K562 (cell line): Measurements from ENCODE around the gene ACP5. TPM values are rescaled to one million over a fixed set of nuclear protein-coding genes. Genes with fewer than 3 reads are reported as not detected.

Experiments used
- ASH1L ChIP-seq: fragments of 450-650 bp; IDR thresholded peaks from 2 replicates; pipeline ENCODE4 v1.6.1; 2018; ENCODE audit warnings: borderline replicate concordance, mild to moderate bottlenecking, low read depth; ENCODE audit not compliant: partially characterized antibody
- CREB1 ChIP-seq, 2 experiments: sonication (generic) in 1 of 2; formaldehyde crosslinking in 1 of 2; IDR thresholded peaks; 2 replicates each; pipeline versions ENCODE4 v1.6.1 to v1.8.0; 2012 to 2022; ENCODE audit warnings: inconsistent platforms in 1 of 2, mild to moderate bottlenecking in 1 of 2, missing genetic modification reagents in 1 of 2, moderate library complexity in 1 of 2
- DIDO1 ChIP-seq: fragments of 450-650 bp; IDR thresholded peaks from 2 replicates; pipeline ENCODE4 v1.6.1; 2016; ENCODE audit warnings: low read depth, missing biosample characterization, missing genetic modification characterization
- FOXJ3 ChIP-seq: sonication (generic); formaldehyde crosslinking; IDR thresholded peaks from 2 replicates; pipeline ENCODE4 v1.4.0; 2020; ENCODE audit warnings: mild to moderate bottlenecking, missing genetic modification reagents
- FOXK1 ChIP-seq: sonication (generic); formaldehyde crosslinking; IDR thresholded peaks from 2 replicates; pipeline ENCODE4 v1.8.0; 2022; ENCODE audit warnings: missing genetic modification reagents, mild to moderate bottlenecking, borderline replicate concordance
- HCFC1 ChIP-seq: IDR thresholded peaks from 2 replicates; pipeline ENCODE4 v1.6.1; 2012; ENCODE audit warnings: low read depth, low read length, improper control_type of control experiment
- HMG20A ChIP-seq: fragments of 450-650 bp; formaldehyde crosslinking; conservative IDR thresholded peaks from 2 replicates; pipeline ENCODE4 v1.4.0; 2020; ENCODE audit warnings: mild to moderate bottlenecking, mixed read lengths
- HNRNPH1 ChIP-seq: fragments of 200-400 bp; formaldehyde crosslinking; optimal IDR thresholded peaks from 2 replicates; pipeline ENCODE3; 2017; ENCODE audit warnings: low read depth, mild to moderate bottlenecking, low read length, moderate library complexity
- HNRNPL ChIP-seq: fragments of 200-400 bp; formaldehyde crosslinking; IDR thresholded peaks from 2 replicates; pipeline ENCODE4 v1.6.1; 2017; ENCODE audit warnings: low read depth, mild to moderate bottlenecking, low read length
- JUN ChIP-seq, 2 experiments: sonication (generic) in 1 of 2; formaldehyde crosslinking in 1 of 2; IDR thresholded peaks; 2 replicates each; pipeline versions ENCODE4 v1.6.1 to v1.8.0; 2012 to 2022; ENCODE audit warnings: borderline replicate concordance in 2 of 2, mild to moderate bottlenecking in 2 of 2, improper control_type of control experiment in 1 of 2, low read depth in 1 of 2, low read length in 1 of 2, missing genetic modification reagents in 1 of 2
- MXI1 ChIP-seq: IDR thresholded peaks from 2 replicates; pipeline ENCODE4 v1.6.1; 2011; ENCODE audit warnings: low read depth, mild to moderate bottlenecking, improper control_type of control experiment, low read length
- POLR2G ChIP-seq: fragments of 200-400 bp; formaldehyde crosslinking; IDR thresholded peaks from 2 replicates; pipeline ENCODE4 v1.6.1; 2017; ENCODE audit warnings: low read depth, mild to moderate bottlenecking, antibody characterized with exemption, low read length, moderate library complexity
- PREB ChIP-seq: sonication (generic); formaldehyde crosslinking; IDR thresholded peaks from 2 replicates; pipeline ENCODE4 v1.8.1; 2023; ENCODE audit warnings: mild to moderate bottlenecking, missing genetic modification reagents
- RBM25 ChIP-seq: fragments of 200-400 bp; formaldehyde crosslinking; IDR thresholded peaks from 2 replicates; pipeline ENCODE4 v1.6.1; 2018; ENCODE audit warnings: low read length, low read depth, moderate library complexity; ENCODE audit not compliant: severe bottlenecking
- RBM39 ChIP-seq: fragments of 200-400 bp; formaldehyde crosslinking; optimal IDR thresholded peaks from 2 replicates; pipeline ENCODE3; 2018; ENCODE audit warnings: low read depth, low read length
- SP2 ChIP-seq: IDR thresholded peaks from 2 replicates; pipeline ENCODE4 v1.6.1; 2011; ENCODE audit warnings: mild to moderate bottlenecking, low read depth, low read length, moderate library complexity; ENCODE audit not compliant: poor library complexity, severe bottlenecking; ENCODE audit errors: extremely low read depth
- TBL1XR1 ChIP-seq, 2 experiments: IDR thresholded peaks; 2 replicates each; pipeline ENCODE4 v1.6.1; 2012; ENCODE audit warnings: improper control_type of control experiment in 2 of 2, low read length in 2 of 2, mild to moderate bottlenecking in 1 of 2
- TBP ChIP-seq: optimal IDR thresholded peaks from 2 replicates; pipeline ENCODE3; 2011; ENCODE audit warnings: low read depth, low read length, improper control_type of control experiment
- polyA plus RNA-seq, 8 experiments: library from polyadenylated mRNA; depleted of rRNA in 4 of 8; stranded (reverse) in 5 of 8; unstranded in 3 of 8; fragments of >200 nt; fragmentation: Nextera tagmentation in 2 of 8; fragmentation: Illumina TruSeq in 1 of 8; extraction: Ambion mirVana in 2 of 8; extraction: Trizol in 1 of 8; gene quantifications; 2 replicates each; pipeline versions ENCODE4 v1.2.1 to v1.2.3, GENCODE V29; 2011 to 2014; ENCODE audit warnings: inconsistent platforms in 1 of 8, missing spikeins in 1 of 8
- total RNA-seq, 7 experiments: library from RNA; depleted of rRNA in 6 of 7; stranded (reverse); fragments of >200 nt in 6 of 7; fragmentation: Illumina TruSeq in 2 of 7; extraction: Trizol in 2 of 7; gene quantifications; 2 replicates each; pipeline versions ENCODE4 v1.2.1 to v1.2.3, GENCODE V29; 2011 to 2021; ENCODE audit warnings: low replicate concordance in 1 of 7
- TF ChIP-seq, protein P1 (sequence below): sonication (generic); formaldehyde crosslinking; IDR thresholded peaks from 2 replicates; pipeline ENCODE4 v1.8.1; 2023; ENCODE audit warnings: mild to moderate bottlenecking, missing genetic modification reagents
- TF ChIP-seq, protein P2 (sequence below): fragments of 200-800 bp; sonication (Bioruptor generic); IDR thresholded peaks from 2 replicates; pipeline ENCODE4 v1.6.1; 2017; ENCODE audit warnings: missing genetic modification characterization, missing compliant biosample characterization

ACP5 gene
- total and polyA plus RNA-seq, 9 of the 15 experiments (the other 6 are each of a cell fraction or from before 2014, with no cell fraction given) = 0.06 to 1.1 (median 0.31) TPM; not detected in 1

- TF ChIP-seq, protein P1, sequence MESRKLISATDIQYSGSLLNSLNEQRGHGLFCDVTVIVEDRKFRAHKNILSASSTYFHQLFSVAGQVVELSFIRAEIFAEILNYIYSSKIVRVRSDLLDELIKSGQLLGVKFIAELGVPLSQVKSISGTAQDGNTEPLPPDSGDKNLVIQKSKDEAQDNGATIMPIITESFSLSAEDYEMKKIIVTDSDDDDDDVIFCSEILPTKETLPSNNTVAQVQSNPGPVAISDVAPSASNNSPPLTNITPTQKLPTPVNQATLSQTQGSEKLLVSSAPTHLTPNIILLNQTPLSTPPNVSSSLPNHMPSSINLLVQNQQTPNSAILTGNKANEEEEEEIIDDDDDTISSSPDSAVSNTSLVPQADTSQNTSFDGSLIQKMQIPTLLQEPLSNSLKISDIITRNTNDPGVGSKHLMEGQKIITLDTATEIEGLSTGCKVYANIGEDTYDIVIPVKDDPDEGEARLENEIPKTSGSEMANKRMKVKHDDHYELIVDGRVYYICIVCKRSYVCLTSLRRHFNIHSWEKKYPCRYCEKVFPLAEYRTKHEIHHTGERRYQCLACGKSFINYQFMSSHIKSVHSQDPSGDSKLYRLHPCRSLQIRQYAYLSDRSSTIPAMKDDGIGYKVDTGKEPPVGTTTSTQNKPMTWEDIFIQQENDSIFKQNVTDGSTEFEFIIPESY (CRISPR knock-in tag) = 0 out of 2 replicates have a peak, but pooled peaks have one; percentile 4
- TF ChIP-seq TBL1XR1 (IDR thresholded peaks at IDR 0.05; ENCODE audit: low read length in 2 of 2) (no peak), FOXJ3 (CRISPR knock-in tag) (no peak), HCFC1 (peak; percentile 80), RBM39 (no peak), POLR2G (peak; percentile 97), TBP (peak; percentile 76), HNRNPL (peak; percentile 87; the same call in 1 of the 2 replicates), HNRNPH1 (no peak), PREB (CRISPR knock-in tag) (0 out of 2 replicates have a peak, but pooled peaks have one; percentile 79), MXI1 (peak; percentile 73), ASH1L (peak; percentile 51), SP2 (peak; percentile 55), FOXK1 (no peak; the same call in 1 of the 2 replicates), HMG20A (CRISPR knock-in tag) (no peak), RBM25 (peak; percentile 3), CREB1 (IDR thresholded peaks at IDR 0.05) (peak; percentile 18; the same call in 1 of the 2 replicates), CREB1 (CRISPR knock-in tag; IDR thresholded peaks at IDR 0.05) (peak; percentile 62), DIDO1 (peak; percentile 80), JUN (IDR thresholded peaks at IDR 0.05; ENCODE audit: borderline replicate concordance, low read depth, low read length) (peak; percentile 6; the same call in 1 of the 2 replicates), JUN (CRISPR knock-in tag; IDR thresholded peaks at IDR 0.05; ENCODE audit: borderline replicate concordance) (0 out of 2 replicates have a peak, but pooled peaks have one; percentile 64)
- TF ChIP-seq, protein P2, sequence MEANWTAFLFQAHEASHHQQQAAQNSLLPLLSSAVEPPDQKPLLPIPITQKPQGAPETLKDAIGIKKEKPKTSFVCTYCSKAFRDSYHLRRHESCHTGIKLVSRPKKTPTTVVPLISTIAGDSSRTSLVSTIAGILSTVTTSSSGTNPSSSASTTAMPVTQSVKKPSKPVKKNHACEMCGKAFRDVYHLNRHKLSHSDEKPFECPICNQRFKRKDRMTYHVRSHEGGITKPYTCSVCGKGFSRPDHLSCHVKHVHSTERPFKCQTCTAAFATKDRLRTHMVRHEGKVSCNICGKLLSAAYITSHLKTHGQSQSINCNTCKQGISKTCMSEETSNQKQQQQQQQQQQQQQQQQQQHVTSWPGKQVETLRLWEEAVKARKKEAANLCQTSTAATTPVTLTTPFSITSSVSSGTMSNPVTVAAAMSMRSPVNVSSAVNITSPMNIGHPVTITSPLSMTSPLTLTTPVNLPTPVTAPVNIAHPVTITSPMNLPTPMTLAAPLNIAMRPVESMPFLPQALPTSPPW (CRISPR knock-in tag) = no peak
These were observed 48.7 kb downstream of the ACP5 start, which contains the start of gene ECSIT (continued) for GRCh38 chr19:11528551-11529341.
